Measurements from ENCODE around the gene ZC3H7A.

- TF ChIP-seq, protein P1, sequence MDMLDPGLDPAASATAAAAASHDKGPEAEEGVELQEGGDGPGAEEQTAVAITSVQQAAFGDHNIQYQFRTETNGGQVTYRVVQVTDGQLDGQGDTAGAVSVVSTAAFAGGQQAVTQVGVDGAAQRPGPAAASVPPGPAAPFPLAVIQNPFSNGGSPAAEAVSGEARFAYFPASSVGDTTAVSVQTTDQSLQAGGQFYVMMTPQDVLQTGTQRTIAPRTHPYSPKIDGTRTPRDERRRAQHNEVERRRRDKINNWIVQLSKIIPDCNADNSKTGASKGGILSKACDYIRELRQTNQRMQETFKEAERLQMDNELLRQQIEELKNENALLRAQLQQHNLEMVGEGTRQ (CRISPR knock-in tag; IDR thresholded peaks at IDR 0.05): no peak
- no peak for TF ChIP-seq CTCF (IDR thresholded peaks at IDR 0.05)
- TF ChIP-seq NR3C1 (CRISPR knock-in tag; conservative IDR thresholded peaks at IDR 0.05; ENCODE audit: low read depth): no peak
- TF ChIP-seq CBFB (CRISPR knock-in tag; IDR thresholded peaks at IDR 0.05; ENCODE audit: low read depth): no peak
- TF ChIP-seq, protein P2, sequence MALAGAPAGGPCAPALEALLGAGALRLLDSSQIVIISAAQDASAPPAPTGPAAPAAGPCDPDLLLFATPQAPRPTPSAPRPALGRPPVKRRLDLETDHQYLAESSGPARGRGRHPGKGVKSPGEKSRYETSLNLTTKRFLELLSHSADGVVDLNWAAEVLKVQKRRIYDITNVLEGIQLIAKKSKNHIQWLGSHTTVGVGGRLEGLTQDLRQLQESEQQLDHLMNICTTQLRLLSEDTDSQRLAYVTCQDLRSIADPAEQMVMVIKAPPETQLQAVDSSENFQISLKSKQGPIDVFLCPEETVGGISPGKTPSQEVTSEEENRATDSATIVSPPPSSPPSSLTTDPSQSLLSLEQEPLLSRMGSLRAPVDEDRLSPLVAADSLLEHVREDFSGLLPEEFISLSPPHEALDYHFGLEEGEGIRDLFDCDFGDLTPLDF (CRISPR knock-in tag; IDR thresholded peaks at IDR 0.05): no peak
- no peak for TF ChIP-seq SP1 (CRISPR knock-in tag; conservative IDR thresholded peaks at IDR 0.05)
- TF ChIP-seq NFE2L1 (CRISPR knock-in tag; IDR thresholded peaks at IDR 0.05): no peak
- TF ChIP-seq, protein P3, sequence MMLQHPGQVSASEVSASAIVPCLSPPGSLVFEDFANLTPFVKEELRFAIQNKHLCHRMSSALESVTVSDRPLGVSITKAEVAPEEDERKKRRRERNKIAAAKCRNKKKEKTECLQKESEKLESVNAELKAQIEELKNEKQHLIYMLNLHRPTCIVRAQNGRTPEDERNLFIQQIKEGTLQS (CRISPR knock-in tag; conservative IDR thresholded peaks at IDR 0.05): no peak
- no peak for TF ChIP-seq ZNF317 (CRISPR knock-in tag; IDR thresholded peaks at IDR 0.05; ENCODE audit: borderline replicate concordance, low read depth)
- TF ChIP-seq ZNF423 (CRISPR knock-in tag; IDR thresholded peaks at IDR 0.05): no peak
Observed at GRCh38 chr16:11742093-11742535, 54.9 kb downstream of the ZC3H7A start.
